NCI-H2107 treated with DMSO at 0.1 percent for 48 hours (cell line): Measurements from ENCODE around the gene ULK3.

ENCODE experiments used
- DNase-seq: peaks from one replicate; lab custom pipeline; 2025; ENCODE audit not compliant: unreplicated experiment; lab: John Stamatoyannopoulos, UW

ULK3 gene

DNA sequence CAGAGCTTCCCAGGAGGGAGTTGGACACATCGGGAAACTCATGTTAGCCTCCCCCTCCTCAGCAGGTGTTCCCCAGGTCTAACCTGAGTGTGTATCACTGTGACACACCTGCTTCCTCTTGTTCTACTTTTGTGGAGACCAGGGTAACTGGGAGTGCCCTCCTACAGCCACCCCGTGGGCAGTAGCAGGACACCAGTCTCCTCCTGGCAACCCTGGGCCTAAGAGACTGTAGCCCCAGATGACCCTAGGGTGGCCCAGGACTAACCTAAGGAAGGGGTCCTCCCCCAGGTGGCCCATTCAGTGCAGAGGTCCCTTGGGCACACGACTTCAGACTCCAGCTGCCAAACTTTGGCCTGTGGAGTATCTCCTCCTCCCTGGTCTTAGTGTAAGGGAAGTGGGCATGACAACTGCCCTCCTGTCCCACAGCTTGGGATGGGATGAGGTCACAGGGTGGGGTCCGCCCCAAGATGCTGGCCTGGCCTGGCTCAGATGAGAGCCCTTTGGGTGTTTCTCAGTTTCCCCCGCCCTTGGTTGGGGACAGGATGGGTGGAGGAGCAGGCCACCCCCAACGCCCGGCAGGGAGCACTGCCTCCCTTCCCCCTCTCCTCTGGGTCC lies 56.3 kb downstream of the ULK3 start:
- no peak for DNase-seq
